ENCODE data around the gene GTF3C2. TPM values are rescaled to one million over a fixed set of nuclear protein-coding genes. Genes with fewer than 3 reads are reported as not detected.

The GTF3C2 gene
- total RNA-seq, 1 experiment from 2014 or later, result 109 TPM

DNA sequence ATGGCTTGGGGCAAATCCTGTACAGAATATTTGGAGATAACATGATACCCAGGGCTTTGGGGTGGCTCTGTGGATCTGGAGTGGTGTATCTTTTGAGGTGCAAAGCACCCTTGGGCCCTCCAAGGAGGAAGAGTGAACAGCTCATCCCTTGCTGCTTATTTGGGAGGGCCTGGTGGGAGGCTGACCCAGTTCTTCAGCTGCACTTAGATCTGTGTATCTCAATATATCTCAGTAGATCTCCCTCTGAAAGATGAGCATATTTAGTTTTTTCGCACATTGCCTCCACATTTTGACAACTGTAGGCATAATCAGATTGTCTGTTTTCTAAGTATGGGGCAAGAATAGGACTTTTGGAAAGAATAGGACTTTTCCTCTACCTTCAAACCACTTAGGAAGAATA lies 71.6 kb downstream of the GTF3C2 start:
- Histone ChIP-seq H3K56ac (ENCODE audit: insufficient read length, low read depth, low read length) (no peak overlapping the region), H2BK120ac (ENCODE audit: low read depth, low read length, poor library complexity, severe bottlenecking) (no peak overlapping the region), H3K23ac (ENCODE audit: insufficient read length, low read depth, low read length) (no peak overlapping the region), H3K9ac (ENCODE audit: extremely low read depth, insufficient read length, low read length) (no peak overlapping the region), H3K4me2 (ENCODE audit: insufficient read depth, insufficient read length, low read length) (no peak overlapping the region), H3T11ph (ENCODE audit: low read length) (no peak overlapping the region), H3K23me2 (ENCODE audit: insufficient read length, low read depth, low read length, poor library complexity, severe bottlenecking) (peaks cover 6% of the 10 kb centered on the region), H4K20me1 (ENCODE audit: control insufficient read depth, insufficient read depth, insufficient read length) (no peaks in the 10 kb centered on the region), H4K5ac (ENCODE audit: insufficient read length, low read depth, low read length) (no peak overlapping the region), H2BK20ac (ENCODE audit: low read depth, low read length, poor library complexity, severe bottlenecking) (no peak overlapping the region), H3K4ac (ENCODE audit: low read depth, low read length) (no peak overlapping the region), H2BK12ac (ENCODE audit: insufficient read length, low read depth, low read length) (no peak overlapping the region), H4K8ac (replicated peaks; ENCODE audit: insufficient read length, low read depth, low read length) (no peak overlapping the region), H3K9me3 (ENCODE audit: control insufficient read depth, low read depth, low read length) (no peaks in the 10 kb centered on the region), H2AFZ (ENCODE audit: low read length) (no peak overlapping the region), H2AK5ac (ENCODE audit: insufficient read length, low read length) (no peak overlapping the region), H3K18ac (ENCODE audit: insufficient read length, low read depth, low read length) (no peak overlapping the region), H2BK5ac (ENCODE audit: insufficient read length, low read length) (no peak overlapping the region), H3K4me1 (ENCODE audit: insufficient read depth, low read length) (peaks cover 13% of the 10 kb centered on the region; the same call in 1 of the 2 replicates), H4K91ac (ENCODE audit: insufficient read length, low read depth, low read length) (no peak overlapping the region), H3K79me1 (ENCODE audit: insufficient read depth, low read depth, low read length, poor library complexity, severe bottlenecking) (no peaks in the 10 kb centered on the region), H3K27me3 (ENCODE audit: insufficient read depth, low read length) (no peaks in the 10 kb centered on the region), H2BK15ac (ENCODE audit: low read depth, low read length) (no peak overlapping the region), H3K27ac (ENCODE audit: insufficient read length, low read depth, low read length) (no peak overlapping the region), H3K14ac (ENCODE audit: insufficient read depth, low read length) (no peak overlapping the region), H3K79me2 (ENCODE audit: insufficient read depth, low read length) (no peaks in the 10 kb centered on the region)
- Mint-ChIP-seq H3K9me3 (no peaks in the 10 kb centered on the region), H3K27me3 (ENCODE audit: low read depth) (peaks cover 25% of the 10 kb centered on the region), H3K4me1 (peaks cover 58 to 61% of the 10 kb centered on the region in 2 experiments), H3K4me3 (no peak overlapping the region), H3K36me3 (ENCODE audit: insufficient read depth in 1 of 3, low read depth in 3 of 3) (no peaks in the 10 kb centered on the region), H3K27ac (no peak overlapping the region)
- TF ChIP-seq, protein P1, sequence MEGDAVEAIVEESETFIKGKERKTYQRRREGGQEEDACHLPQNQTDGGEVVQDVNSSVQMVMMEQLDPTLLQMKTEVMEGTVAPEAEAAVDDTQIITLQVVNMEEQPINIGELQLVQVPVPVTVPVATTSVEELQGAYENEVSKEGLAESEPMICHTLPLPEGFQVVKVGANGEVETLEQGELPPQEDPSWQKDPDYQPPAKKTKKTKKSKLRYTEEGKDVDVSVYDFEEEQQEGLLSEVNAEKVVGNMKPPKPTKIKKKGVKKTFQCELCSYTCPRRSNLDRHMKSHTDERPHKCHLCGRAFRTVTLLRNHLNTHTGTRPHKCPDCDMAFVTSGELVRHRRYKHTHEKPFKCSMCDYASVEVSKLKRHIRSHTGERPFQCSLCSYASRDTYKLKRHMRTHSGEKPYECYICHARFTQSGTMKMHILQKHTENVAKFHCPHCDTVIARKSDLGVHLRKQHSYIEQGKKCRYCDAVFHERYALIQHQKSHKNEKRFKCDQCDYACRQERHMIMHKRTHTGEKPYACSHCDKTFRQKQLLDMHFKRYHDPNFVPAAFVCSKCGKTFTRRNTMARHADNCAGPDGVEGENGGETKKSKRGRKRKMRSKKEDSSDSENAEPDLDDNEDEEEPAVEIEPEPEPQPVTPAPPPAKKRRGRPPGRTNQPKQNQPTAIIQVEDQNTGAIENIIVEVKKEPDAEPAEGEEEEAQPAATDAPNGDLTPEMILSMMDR (conservative IDR thresholded peaks at IDR 0.05), result no peak
- no peak for DNase-seq
- no CpG with 5 or more reads among the region's 1 CpG for WGBS (ENCODE audit: extremely low coverage, insufficient read length, low lambda C conversion rate)
